NCI-H1436 (cell line): ENCODE data around the gene C20orf96.

Experiments
- DNase-seq: peaks from one replicate; lab custom pipeline; 2025; lab: John Stamatoyannopoulos, UW

C20orf96 gene

GRCh38 chr20:312067-312466 is 21.5 kb upstream of the C20orf96 start:
- DNase-seq = no peak

GRCh38 chr20:311609-312008 is 21.1 kb upstream of the C20orf96 start:
- DNase-seq = no peak

DNA sequence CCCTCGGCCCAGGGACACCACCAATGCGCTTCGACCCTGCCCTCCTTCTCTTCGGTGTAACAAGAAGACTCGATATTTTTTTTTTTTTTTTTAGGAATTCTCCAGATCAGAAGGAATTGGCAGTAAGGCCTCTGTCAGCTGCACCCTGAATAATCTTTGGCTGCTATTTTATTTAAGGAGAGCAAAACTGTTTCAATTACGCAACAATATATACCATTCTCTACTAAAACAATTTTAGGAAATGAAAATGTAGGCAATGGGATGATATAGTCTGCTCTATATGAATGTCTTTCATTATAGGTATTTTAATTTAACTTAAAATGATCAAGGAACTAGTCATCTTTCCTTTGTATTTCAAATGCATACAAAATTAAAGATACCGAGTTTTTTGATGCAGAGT is 20.1 kb upstream of the C20orf96 start:
- no peak for DNase-seq

- peak; percentile 98 for DNase-seq
These were observed 19.5 kb upstream of the C20orf96 start for GRCh38 chr20:309841-310644.

GRCh38 chr20:309306-309840 is 18.8 kb upstream of the C20orf96 start:
- no peak for DNase-seq

DNA sequence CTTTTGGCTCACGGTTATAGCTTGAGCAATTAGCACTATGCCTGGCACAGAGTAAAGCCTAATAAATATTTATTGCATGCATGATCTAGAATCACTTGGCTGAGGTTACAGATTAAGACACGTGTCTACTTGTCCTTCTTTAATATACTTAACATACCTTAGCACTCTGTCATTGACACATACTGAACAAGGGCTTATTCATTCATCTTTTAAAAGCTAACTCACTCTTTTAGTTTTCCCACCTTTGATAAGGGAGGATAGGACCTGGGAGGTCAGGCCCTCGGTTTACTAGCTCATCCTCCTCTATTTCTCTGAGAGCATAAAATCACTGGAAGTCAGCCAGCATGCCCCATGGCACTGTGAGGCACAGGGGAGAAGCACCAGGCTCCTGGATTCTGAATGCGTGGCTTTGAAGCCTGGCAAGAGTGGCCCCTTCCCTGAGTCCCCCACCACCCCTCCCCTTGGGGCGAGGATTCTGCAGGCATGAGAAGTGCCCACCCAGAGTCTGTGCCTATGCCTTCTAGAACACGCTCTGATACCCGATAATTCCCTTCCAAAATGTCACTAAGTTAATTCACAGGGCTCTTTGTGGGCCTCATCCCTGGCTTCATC is 18.0 kb upstream of the C20orf96 start:
- DNase-seq = no peak

- DNase-seq = no peak
These were observed 15.2 kb upstream of the C20orf96 start for GRCh38 chr20:305745-306144.

DNA sequence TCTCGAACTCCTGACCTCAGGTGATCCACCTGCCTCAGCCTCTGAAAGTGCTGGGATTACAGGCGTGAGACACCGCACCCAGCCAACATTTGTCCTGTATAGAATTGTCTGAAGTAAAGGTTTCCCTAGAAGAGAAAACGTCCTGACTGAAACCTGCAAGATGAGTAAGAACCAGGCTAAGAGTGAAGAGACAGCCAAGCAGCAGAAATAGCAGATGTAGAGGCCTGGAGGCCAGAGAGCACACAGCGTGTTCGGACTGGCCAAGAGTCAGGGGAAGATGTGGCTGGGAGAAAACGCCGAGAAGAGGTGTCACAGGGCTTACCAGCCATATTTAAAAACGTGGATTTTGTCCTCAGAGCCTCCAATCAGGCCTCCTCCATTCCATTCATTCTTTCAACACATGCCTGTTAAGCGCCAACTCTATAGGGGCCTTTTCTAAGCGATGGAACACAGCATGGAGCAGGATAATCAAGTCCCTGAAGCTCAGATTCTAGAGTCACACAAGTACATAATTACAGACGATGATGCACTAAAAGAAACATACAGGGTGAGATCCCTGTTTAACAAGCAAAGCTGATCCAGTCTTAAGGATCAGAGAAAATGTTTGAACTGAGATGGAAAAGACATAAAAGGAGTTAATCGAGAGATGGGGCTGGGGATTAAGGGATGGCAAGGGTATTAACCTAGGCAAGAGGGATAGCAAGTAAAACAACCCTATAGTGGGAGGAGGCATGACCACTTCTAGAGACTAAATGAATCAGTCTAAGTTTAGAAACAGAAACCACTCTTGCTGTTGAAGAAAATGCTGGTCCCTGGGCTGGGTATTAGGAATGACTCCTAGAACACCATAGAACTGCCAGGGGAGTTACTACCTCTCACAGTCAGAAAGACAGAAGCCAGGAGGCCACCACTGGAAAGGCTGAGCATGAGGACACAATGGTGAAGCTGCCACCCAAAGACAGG is 11.6 kb upstream of the C20orf96 start:
- DNase-seq = no peak

GRCh38 chr20:300345-300990 is 9.9 kb upstream of the C20orf96 start:
- DNase-seq = no peak

DNA sequence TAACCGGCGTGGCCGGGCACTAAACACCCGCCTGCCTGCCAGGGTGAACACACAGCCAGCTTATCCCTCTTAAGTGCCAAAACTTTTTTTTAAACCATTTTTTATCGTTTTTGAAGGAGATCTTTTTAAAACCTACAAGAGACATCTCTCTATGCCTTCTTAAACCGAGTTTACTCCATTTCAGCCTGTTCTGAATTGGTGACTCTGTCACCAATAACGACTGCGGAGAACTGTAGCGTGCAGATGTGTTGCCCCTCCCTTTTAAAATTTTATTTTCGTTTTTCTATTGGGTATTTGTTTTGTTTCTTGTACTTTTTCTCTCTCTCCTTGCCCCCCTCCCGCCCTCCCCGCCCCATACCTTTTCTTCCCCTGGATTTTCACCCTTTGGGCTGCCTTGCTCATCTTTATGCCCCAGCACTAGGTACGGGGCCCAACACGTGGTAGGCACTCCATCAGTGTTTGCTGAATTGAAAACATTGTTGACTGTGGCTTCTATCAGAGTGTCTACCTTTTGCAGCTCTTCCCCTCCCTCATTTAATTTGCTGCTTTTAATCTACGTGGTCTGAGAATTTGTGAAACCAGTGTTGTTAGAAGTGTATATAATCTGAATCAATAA is 8.3 kb upstream of the C20orf96 start:
- DNase-seq = no peak

DNA sequence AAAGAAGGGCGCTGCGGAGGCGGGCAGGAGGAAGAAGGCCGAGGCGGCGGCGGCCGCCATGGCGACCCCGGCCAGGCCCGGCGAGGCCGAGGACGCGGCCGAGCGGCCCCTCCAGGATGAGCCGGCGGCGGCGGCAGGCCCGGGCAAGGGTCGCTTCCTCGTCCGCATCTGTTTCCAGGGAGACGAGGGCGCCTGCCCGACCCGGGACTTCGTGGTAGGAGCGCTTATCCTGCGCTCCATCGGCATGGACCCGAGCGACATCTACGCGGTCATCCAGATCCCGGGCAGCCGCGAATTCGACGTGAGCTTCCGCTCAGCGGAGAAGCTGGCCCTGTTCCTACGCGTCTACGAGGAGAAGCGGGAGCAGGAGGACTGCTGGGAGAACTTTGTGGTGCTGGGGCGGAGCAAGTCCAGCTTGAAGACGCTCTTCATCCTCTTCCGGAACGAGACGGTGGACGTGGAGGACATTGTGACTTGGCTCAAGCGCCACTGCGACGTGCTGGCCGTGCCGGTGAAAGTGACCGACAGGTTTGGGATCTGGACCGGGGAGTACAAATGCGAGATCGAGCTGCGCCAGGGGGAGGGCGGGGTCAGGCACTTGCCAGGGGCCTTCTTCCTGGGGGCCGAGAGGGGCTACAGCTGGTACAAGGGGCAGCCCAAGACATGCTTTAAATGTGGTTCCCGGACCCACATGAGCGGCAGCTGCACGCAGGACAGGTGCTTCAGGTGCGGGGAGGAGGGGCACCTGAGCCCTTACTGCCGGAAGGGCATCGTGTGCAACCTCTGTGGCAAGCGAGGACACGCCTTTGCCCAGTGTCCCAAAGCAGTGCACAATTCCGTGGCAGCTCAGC is 7.6 kb upstream of the C20orf96 start:
- peak; percentile 19 for DNase-seq

DNA sequence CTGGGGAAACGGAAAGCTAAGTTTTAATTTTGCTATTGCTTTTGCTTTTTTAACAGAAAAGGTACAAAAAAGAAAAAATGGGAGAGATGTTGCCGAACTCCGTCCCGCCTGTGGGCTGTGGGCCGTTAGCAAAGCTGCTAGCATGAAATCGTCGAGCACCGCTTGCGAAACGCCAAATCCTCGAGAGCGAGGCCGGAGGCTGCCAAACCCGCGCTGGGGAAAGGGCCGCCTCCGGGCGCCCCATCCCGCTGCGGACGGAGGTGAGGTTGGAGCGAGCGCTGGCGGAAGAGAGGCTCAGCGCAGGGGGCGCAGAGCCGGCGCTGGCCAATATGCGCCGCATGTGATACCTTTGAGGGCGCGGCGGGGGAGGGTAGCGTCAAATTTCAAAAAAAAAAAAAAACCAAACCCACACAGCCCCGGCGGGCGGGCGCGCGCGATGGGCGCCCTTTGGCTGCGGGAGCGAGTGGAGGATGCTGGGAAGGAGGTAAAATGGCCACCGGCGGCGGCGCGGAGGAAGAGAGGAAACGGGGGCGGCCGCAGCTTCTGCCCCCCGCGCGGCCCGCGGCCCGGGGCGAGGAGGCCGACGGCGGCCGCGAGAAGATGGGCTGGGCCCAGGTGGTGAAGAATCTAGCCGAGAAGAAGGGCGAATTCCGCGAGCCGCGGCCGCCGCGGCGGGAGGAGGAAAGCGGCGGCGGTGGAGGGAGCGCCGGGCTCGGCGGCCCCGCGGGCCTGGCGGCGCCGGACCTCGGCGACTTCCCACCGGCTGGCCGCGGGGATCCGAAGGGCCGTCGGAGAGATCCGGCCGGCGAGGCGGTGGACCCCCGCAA is 6.8 kb upstream of the C20orf96 start, which contains the start of gene ZCCHC3:
Gene ZCCHC3, plus strand, starts transcription at position 473 of the 827 bp plus-strand sequence. Its CDS starts 17 bp downstream, at position 490.
- peak; percentile 90 for DNase-seq

DNA sequence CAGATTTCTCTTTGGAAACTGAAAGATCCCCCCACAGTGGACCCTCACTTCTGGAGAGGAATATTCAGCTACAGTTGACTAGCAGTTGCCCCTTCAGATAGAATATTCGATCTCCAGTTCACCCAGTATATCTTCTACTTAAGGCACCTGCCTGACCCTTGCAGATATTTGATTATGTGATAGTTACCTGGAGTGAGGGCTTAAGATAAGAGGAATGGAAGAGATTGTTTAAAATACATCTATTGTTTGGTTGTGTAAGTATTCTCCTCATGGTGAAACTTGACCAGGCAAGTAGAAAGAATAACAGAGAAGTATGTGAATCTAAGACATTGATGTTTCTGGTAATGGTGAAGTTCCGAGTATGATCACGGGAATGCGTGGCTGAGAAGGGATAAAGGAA is 5.3 kb upstream of the C20orf96 start:
- no peak for DNase-seq

- DNase-seq = no peak
These were observed 4.1 kb upstream of the C20orf96 start for GRCh38 chr20:294602-295001.

DNA sequence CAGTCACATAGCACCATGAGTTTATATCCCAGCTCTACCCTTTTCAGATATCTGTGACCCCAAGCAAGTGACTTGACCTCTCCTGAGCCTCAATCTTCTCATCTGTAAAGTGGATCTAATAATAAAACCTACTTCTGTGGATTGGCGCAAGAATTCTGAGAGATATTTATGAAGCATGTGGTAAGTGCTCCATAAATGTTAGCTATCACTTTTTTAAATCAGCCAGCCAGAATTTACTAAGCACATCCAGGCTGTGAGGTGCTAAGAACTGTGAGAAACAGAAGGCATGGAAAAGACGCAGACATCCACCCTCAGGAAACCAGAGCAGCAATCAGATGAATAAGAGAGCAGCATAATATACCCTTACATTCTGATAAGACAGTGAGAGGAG is 862 bp downstream of the C20orf96 start:
- DNase-seq = no peak

GRCh38 chr20:288956-289692 is 1.4 kb downstream of the C20orf96 start:
- DNase-seq = no peak

DNA sequence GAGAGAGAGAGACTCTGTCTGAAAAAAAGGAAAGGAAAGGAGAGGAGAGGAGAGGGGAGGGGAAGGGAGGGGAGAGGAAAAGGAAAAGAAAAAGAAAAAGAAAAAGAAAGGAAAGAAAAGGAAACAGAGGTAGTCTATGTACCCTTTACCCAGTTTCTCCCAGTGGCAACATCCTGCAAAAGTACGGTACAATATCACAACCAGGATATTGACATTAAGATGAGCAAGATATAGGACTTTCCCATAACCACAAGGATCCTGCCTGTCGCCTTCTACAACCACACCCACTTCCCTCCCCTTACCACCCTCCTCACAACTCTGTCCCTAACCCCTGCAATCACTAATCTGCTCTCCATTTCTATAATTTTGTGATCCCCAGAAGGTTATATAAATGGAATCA is 4.0 kb downstream of the C20orf96 start:
- no peak for DNase-seq

DNA sequence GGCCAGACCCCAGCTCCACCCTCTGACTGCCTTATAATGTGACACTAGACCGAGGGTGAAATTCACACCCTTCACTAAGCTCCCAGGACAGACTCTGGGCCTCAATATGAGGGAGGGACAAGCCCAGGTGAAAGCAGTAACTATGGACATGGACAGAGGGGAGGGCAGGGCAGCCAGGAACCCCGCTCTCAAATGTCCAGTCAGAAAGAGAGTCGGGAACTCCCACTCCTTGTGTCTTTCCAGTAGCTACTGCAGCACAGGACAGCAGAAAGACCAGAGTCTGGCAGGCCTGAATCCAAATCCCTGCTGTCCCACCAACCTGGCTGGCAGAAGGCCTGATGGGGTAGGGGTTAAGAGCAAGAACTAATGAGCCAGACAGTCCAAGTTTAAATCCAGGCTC is 6.4 kb downstream of the C20orf96 start:
- no peak for DNase-seq
